D721Med (cell line): ENCODE data around the gene ATXN7.

Experiments used
- DNase-seq: peaks from one replicate; pipeline ENCODE4 v3.0.0; 2011; ENCODE audit warnings: low spot score; ENCODE audit not compliant: insufficient read length
- FAIRE-seq: peaks from 2 replicates; lab custom pipeline; 2011; peaks lifted over from hg19 to GRCh38; lab: Jason Lieb, UNC
- TF ChIP-seq, protein P1 (sequence below): IDR thresholded peaks from 2 replicates; pipeline ENCODE4 v1.5.1; 2012; ENCODE audit warnings: mild to moderate bottlenecking, control low read depth; ENCODE audit not compliant: insufficient read depth; ENCODE audit errors: missing control alignments

The ATXN7 gene

DNA sequence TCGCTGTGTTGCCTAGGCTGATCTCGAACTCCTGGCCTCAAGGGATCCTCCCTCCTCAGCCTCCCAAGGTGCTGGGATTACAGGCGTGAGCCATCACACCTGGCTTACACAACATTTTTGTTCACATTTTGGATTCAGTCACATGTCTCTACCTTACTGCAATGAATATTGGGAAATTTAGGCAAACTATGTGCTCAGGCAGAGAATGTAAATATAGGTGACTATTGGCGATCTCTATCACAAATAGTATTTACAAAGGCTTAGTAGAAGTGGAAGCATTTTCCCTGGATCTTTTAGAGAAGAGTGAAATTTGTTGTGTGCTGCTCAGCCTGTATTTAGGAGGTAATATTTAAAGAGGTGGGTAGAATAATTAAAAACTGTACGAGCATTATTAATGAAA, 27.9 kb downstream of the ATXN7 start:
- TF ChIP-seq, protein P1, sequence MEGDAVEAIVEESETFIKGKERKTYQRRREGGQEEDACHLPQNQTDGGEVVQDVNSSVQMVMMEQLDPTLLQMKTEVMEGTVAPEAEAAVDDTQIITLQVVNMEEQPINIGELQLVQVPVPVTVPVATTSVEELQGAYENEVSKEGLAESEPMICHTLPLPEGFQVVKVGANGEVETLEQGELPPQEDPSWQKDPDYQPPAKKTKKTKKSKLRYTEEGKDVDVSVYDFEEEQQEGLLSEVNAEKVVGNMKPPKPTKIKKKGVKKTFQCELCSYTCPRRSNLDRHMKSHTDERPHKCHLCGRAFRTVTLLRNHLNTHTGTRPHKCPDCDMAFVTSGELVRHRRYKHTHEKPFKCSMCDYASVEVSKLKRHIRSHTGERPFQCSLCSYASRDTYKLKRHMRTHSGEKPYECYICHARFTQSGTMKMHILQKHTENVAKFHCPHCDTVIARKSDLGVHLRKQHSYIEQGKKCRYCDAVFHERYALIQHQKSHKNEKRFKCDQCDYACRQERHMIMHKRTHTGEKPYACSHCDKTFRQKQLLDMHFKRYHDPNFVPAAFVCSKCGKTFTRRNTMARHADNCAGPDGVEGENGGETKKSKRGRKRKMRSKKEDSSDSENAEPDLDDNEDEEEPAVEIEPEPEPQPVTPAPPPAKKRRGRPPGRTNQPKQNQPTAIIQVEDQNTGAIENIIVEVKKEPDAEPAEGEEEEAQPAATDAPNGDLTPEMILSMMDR: no peak
- no peak for FAIRE-seq
- DNase-seq: no peak

DNA sequence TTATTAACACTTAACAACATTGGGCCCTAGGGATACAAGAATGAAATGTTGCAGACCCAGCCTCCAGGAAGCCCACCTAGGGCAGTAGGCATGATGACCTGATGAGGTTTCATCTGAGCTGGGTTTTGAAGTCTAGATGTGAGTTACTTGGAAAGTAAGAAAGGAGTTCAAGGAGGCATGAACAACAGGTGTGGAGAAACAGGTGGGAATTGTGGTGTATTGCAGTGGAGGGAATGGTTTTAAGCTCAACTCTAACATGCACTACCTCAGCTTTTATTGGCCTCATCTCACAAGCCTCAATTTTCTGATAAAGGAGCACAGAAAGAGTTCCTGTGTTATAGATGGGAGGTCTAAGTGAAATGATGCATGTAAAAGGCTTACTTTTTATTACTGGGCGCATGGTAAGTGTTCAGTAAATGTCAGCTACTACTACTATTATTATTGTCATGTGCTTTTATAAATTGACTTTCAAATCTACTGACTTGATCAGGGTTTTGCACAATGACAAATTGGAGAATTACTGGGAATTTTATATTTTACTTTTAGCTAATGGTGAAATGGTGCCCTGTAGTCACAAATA, 29.2 kb downstream of the ATXN7 start:
- DNase-seq (no peak), FAIRE-seq (no peak)
- TF ChIP-seq, protein P1: no peak

DNA sequence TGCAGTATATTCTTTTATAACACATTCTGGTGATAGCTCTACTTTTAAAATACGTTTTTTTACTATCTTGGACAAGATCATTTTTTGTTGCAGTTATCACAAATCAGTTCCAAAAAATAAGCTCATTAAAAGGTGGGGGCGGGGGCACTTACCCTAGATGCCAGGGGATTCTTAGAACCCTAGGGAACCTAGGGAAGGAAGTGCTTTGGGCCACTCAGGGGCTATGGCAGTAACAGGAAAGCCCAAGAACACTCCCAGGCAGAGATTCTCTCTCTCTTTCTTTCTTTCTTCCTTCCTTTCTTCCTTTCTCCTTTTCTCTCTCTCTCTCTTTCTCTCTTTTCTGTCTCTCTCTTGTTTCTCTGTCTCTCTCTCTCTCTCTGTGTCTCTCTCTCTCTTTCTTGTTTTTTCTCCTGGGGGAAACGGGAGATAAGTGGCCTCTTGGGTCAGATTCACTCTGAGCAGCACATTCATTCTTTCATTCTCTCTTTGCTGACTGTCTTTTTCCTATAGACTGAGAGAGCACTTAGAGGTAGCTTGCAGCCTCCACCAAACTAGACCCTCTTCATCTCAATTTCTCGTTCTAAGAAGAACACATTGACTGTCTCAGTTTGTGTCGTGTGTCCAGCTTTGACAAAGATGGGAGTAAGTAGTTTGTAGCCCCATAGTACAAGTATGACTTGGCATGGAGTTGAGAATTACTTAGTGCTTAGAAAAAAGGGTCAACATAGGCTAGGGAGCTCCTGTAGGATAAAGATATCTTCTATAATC, 31.9 kb downstream of the ATXN7 start:
- TF ChIP-seq, protein P1: no peak
- no peak for FAIRE-seq
- DNase-seq: no peak

DNA sequence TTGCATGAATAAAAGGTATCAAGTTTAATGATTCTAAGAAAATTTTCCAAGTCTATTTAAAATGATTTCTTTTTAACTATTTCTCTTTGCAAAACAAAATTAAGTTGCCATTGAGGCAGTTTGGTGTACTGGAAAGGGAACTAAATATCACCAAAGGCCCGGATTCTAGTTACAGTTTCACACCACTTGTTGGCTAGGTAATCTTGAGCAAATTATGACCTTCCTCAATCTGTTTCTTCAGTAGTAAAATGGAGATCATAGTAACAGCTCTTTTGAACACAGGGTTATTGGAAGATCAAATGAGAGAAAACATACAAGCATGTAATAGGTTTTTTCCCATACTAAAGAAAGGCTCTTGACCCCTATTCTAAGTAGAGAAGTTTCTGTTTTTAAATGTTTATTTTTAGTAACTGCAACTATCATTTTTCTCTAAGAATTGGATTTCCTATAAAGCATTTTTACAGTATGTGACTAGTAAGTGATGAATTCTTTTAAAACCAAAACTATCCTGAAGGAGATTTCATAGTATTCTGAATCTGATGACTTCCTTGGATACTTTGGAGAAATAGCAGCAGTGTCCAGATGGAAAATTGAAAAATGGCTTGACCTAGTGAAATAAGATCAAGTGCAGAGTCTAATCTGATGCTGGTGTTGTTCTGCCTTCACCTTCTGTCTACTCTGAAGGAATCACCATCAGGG, 32.8 kb downstream of the ATXN7 start:
- TF ChIP-seq, protein P1: no peak
- DNase-seq: no peak
- peak; percentile 70 for FAIRE-seq

DNA sequence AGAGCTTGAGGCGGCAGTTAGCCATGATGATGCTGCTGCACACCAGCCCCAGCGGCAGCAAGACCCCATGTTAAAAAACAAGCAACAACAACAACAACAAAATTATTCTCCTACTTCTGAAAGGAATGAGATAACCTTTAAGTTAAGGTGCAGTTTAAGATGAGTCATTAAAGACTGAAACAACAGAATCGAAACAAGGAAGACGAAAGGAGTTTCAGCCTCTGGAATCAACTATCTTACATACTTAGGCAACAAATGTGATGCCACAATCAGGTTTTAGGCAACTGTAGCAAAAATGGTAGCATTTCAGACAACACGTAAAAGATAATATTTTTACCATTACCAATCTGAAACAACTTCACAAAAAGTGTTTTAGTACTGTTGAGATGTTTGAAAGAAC, 36.3 kb downstream of the ATXN7 start:
- no peak for DNase-seq
- FAIRE-seq: no peak
- TF ChIP-seq, protein P1: no peak

DNA sequence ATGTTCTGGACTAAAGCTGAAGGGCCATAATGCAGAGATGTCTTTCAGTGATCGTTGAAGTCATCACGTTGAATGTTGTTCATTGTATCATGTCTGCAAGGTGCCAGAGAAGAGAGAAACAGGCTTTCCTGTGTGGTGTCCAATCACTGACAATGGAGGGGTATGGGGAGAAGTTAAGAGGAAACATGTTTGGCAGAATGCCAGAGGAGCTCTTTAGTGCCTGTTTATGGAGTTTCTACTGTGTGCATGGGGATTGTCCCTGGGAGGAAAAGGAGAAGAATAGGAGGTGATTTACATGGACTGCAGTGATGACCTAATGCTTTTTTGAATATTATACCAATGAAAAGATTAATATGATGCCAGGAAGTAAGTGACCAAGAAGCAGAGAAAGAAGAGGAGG, 36.8 kb downstream of the ATXN7 start:
- FAIRE-seq (no peak), DNase-seq (no peak)
- TF ChIP-seq, protein P1: no peak
